Measurements from ENCODE around the gene CDYL.
A peak's percentile ranks its signal among the peaks of the same experiment; 100 is the strongest.

The CDYL gene, protein sequence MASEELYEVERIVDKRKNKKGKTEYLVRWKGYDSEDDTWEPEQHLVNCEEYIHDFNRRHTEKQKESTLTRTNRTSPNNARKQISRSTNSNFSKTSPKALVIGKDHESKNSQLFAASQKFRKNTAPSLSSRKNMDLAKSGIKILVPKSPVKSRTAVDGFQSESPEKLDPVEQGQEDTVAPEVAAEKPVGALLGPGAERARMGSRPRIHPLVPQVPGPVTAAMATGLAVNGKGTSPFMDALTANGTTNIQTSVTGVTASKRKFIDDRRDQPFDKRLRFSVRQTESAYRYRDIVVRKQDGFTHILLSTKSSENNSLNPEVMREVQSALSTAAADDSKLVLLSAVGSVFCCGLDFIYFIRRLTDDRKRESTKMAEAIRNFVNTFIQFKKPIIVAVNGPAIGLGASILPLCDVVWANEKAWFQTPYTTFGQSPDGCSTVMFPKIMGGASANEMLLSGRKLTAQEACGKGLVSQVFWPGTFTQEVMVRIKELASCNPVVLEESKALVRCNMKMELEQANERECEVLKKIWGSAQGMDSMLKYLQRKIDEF

DNA sequence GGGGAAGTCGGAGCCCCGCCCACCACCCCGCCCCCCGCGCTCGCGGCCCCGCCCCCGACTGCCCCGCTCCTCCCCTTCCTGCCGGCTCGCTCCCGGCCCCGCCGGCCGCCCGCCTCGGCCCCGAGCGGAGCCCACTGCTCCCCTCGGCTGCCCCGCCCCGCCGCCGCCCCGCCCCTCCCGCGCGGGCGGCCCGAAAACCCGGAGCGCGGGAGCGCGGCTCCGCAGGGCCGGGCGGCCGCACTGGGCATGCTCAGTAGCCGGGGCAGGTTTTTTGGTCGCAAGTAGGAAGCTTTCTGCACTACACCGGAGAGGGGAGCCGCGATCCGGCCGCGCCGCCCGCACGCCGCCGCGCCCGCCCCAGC is at the start of gene CDYL:
Gene CDYL, plus strand, starts transcription at position 274 of the 362 bp plus-strand sequence. CDS start 380 bp downstream, outside the sequence.
- Histone ChIP-seq H3K36me3 (ENCODE audit: control insufficient read depth in 1 of 2, insufficient read depth in 2 of 2, low read length in 2 of 2) (no peaks in the 10 kb centered on the region), H3K9ac (ENCODE audit: low read depth in 1 of 2, low read length in 2 of 2) (peak within 1 kb of the TSS; percentile 40 to 60), H3K27me3 (ENCODE audit: control insufficient read depth in 1 of 2, insufficient read depth in 2 of 2, low read length in 2 of 2) (no peaks in the 10 kb centered on the region), H3K4me3 (ENCODE audit: low read depth in 1 of 2, low read length in 2 of 2) (peak within 1 kb of the TSS; percentile 76 to 78), H3K4me1 (ENCODE audit: control insufficient read depth in 1 of 2, insufficient read depth in 2 of 2, low read length in 2 of 2) (peaks cover 17 to 18% of the 10 kb centered on the region in 2 donors), H3K27ac (ENCODE audit: low read depth, low read length) (peak within 1 kb of the TSS; percentile 79), H3K9me3 (ENCODE audit: control insufficient read depth in 1 of 2, low read length in 2 of 2) (peaks cover 0 to 4% of the 10 kb centered on the region in 2 donors)

DNA sequence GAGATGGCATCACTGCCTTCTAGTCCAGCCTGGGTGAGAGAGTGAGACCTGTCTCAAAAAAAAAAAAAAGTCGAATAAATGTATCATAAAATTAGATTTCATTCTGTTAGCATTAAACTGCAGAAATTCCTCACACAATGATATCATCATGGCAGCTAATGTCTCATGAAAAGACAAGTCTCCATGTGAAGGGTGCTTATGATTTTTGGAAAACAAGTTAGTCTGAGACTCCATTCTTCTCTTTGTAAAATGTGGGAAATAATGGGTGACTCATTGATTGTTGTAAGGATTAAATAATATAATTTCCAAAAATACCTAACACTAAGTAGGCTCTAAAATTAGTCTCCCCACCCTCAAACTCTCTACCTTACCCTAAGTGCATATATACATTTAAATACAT is 49.6 kb upstream of the CDYL start:
- peaks cover 21% of the 10 kb centered on the region in 2 donors for H3K4me1 ChIP-seq (ENCODE audit: control insufficient read depth in 1 of 2, insufficient read depth in 2 of 2, low read length in 2 of 2)
- H3K4me3 ChIP-seq (ENCODE audit: low read depth in 1 of 2, low read length in 2 of 2), result no peak overlapping the region
- H3K27me3 ChIP-seq (ENCODE audit: control insufficient read depth in 1 of 2, insufficient read depth in 2 of 2, low read length in 2 of 2), result no peaks in the 10 kb centered on the region
- H3K9me3 ChIP-seq (ENCODE audit: control insufficient read depth in 1 of 2, low read length in 2 of 2), result no peaks in the 10 kb centered on the region
- H3K27ac ChIP-seq (ENCODE audit: low read depth, low read length), result no peak overlapping the region
- no peak overlapping the region for H3K9ac ChIP-seq (ENCODE audit: low read depth in 1 of 2, low read length in 2 of 2)
- no peaks in the 10 kb centered on the region for H3K36me3 ChIP-seq (ENCODE audit: control insufficient read depth in 1 of 2, insufficient read depth in 2 of 2, low read length in 2 of 2)

DNA sequence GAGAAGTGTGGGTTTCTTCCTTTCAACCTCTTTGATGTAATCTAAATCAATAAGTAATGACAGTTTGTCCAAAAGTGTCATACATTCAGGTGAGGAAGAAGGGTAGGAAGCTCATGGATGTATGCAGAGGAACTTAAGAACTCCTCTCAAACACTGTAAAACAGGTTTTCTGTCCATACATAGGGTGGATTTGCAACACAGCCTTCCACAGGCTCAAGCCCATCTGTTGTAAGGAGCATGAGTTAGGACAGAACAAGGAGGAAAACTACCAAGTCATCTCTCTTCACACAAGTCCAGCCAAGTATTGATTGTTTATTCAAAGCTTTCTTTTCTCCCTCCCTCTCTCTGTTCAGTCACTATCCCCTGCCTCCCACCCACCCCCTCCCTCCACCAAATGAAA is 49.0 kb upstream of the CDYL start:
- Histone ChIP-seq H3K27ac (ENCODE audit: low read depth, low read length) (no peak overlapping the region), H3K36me3 (ENCODE audit: control insufficient read depth in 1 of 2, insufficient read depth in 2 of 2, low read length in 2 of 2) (no peaks in the 10 kb centered on the region), H3K27me3 (ENCODE audit: control insufficient read depth in 1 of 2, insufficient read depth in 2 of 2, low read length in 2 of 2) (no peaks in the 10 kb centered on the region), H3K9ac (ENCODE audit: low read depth in 1 of 2, low read length in 2 of 2) (no peak overlapping the region), H3K4me3 (ENCODE audit: low read depth in 1 of 2, low read length in 2 of 2) (no peak overlapping the region), H3K9me3 (ENCODE audit: control insufficient read depth in 1 of 2, low read length in 2 of 2) (no peaks in the 10 kb centered on the region), H3K4me1 (ENCODE audit: control insufficient read depth in 1 of 2, insufficient read depth in 2 of 2, low read length in 2 of 2) (peaks cover 21% of the 10 kb centered on the region in 2 donors)

- no peak overlapping the region for H3K9ac ChIP-seq (ENCODE audit: low read depth in 1 of 2, low read length in 2 of 2)
- H3K4me1 ChIP-seq (ENCODE audit: control insufficient read depth in 1 of 2, insufficient read depth in 2 of 2, low read length in 2 of 2), result peaks cover 23 to 24% of the 10 kb centered on the region in 2 donors
- no peaks in the 10 kb centered on the region for H3K9me3 ChIP-seq (ENCODE audit: control insufficient read depth in 1 of 2, low read length in 2 of 2)
- H3K36me3 ChIP-seq (ENCODE audit: control insufficient read depth in 1 of 2, insufficient read depth in 2 of 2, low read length in 2 of 2), result no peaks in the 10 kb centered on the region
- peaks cover 0 to under 1% of the 10 kb centered on the region in 2 donors for H3K27me3 ChIP-seq (ENCODE audit: control insufficient read depth in 1 of 2, insufficient read depth in 2 of 2, low read length in 2 of 2)
- peak overlapping the region; percentile 37 to 41 for H3K4me3 ChIP-seq (ENCODE audit: low read depth in 1 of 2, low read length in 2 of 2)
- no peak overlapping the region for H3K27ac ChIP-seq (ENCODE audit: low read depth, low read length)
These were observed 48.4 kb upstream of the CDYL start for GRCh38 chr6:4727671-4728435.

- Histone ChIP-seq H3K36me3 (ENCODE audit: control insufficient read depth in 1 of 2, insufficient read depth in 2 of 2, low read length in 2 of 2) (no peaks in the 10 kb centered on the region), H3K9me3 (ENCODE audit: control insufficient read depth in 1 of 2, low read length in 2 of 2) (no peaks in the 10 kb centered on the region), H3K27me3 (ENCODE audit: control insufficient read depth in 1 of 2, insufficient read depth in 2 of 2, low read length in 2 of 2) (peaks cover 0 to 3% of the 10 kb centered on the region in 2 donors), H3K4me1 (ENCODE audit: control insufficient read depth in 1 of 2, insufficient read depth in 2 of 2, low read length in 2 of 2) (peaks cover 25 to 29% of the 10 kb centered on the region in 2 donors), H3K27ac (ENCODE audit: low read depth, low read length) (no peak overlapping the region), H3K4me3 (ENCODE audit: low read depth in 1 of 2, low read length in 2 of 2) (peak overlapping the region in 1 of 2 donors; percentile 19), H3K9ac (ENCODE audit: low read depth in 1 of 2, low read length in 2 of 2) (no peak overlapping the region)
These were observed 47.8 kb upstream of the CDYL start for GRCh38 chr6:4728436-4728769.

- Histone ChIP-seq H3K9ac (ENCODE audit: low read depth in 1 of 2, low read length in 2 of 2) (no peak overlapping the region), H3K4me1 (ENCODE audit: control insufficient read depth in 1 of 2, insufficient read depth in 2 of 2, low read length in 2 of 2) (peaks cover 25 to 30% of the 10 kb centered on the region in 2 donors), H3K27ac (ENCODE audit: low read depth, low read length) (no peak overlapping the region), H3K9me3 (ENCODE audit: control insufficient read depth in 1 of 2, low read length in 2 of 2) (no peaks in the 10 kb centered on the region), H3K27me3 (ENCODE audit: control insufficient read depth in 1 of 2, insufficient read depth in 2 of 2, low read length in 2 of 2) (peaks cover 0 to 3% of the 10 kb centered on the region in 2 donors), H3K36me3 (ENCODE audit: control insufficient read depth in 1 of 2, insufficient read depth in 2 of 2, low read length in 2 of 2) (no peaks in the 10 kb centered on the region), H3K4me3 (ENCODE audit: low read depth in 1 of 2, low read length in 2 of 2) (no peak overlapping the region)
These were observed 47.3 kb upstream of the CDYL start for GRCh38 chr6:4728926-4729325.

DNA sequence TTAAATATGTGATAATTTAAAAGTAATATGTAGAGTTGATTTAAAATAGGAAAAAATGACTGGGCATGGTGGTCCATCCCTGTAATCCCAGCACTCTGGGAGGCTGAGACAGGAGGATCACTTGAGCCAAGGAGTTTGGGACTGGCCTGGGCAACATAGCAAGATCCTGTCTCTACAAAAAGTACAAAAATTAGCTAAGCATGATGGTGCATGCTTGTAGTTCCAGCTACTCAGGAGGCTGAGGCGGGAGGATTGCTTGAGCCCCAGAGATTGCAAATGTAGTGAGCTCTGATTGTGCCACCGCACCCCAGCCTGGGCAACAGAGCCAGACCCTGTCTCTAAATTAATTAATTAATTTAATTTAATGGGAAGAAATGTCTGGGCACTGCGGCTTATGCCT is 44.2 kb upstream of the CDYL start:
- Histone ChIP-seq H3K9ac (ENCODE audit: low read depth in 1 of 2, low read length in 2 of 2) (no peak overlapping the region), H3K9me3 (ENCODE audit: control insufficient read depth in 1 of 2, low read length in 2 of 2) (no peaks in the 10 kb centered on the region), H3K36me3 (ENCODE audit: control insufficient read depth in 1 of 2, insufficient read depth in 2 of 2, low read length in 2 of 2) (no peaks in the 10 kb centered on the region)

DNA sequence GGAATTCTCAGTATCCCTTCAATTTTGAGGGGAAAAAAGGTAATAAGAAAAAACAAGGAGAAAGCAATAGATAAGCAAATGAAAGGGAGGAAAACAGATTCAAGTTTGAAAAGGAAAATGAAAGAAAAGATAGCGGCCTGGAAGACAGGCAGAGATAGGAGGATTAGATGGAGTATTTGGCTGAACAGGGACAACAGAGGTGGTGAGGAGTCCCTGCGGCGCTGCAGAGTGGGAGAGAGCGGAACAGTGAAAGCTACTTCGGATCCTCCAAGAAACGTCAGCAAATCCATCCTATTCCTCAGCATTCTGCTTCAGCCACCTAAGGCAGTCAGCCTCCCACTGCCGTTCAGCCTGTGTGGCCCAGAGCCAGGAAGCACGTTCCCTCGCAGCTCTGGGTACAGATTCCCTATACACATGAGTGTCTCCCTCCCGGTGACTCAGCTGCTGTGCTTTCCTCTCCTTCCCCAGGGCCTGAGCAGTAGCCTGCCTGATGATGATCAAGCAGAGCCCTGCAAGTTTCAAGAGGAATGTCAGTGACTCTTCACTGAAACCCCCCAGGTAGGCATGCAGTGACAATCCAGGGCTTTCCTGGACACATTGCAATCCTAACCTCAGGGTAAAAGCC is 43.4 kb upstream of the CDYL start:
- Histone ChIP-seq H3K4me3 (ENCODE audit: low read depth in 1 of 2, low read length in 2 of 2) (peak overlapping the region; percentile 65 to 69), H3K9ac (ENCODE audit: low read depth in 1 of 2, low read length in 2 of 2) (peak overlapping the region in 1 of 2 donors; percentile 54)

More for the DNA sequence above, 44.2 kb upstream of the CDYL start:
- Histone ChIP-seq H3K4me1 (ENCODE audit: control insufficient read depth in 1 of 2, insufficient read depth in 2 of 2, low read length in 2 of 2) (peaks cover 23 to 29% of the 10 kb centered on the region in 2 donors), H3K27me3 (ENCODE audit: control insufficient read depth in 1 of 2, insufficient read depth in 2 of 2, low read length in 2 of 2) (peaks cover 0 to 3% of the 10 kb centered on the region in 2 donors), H3K27ac (ENCODE audit: low read depth, low read length) (no peak overlapping the region), H3K4me3 (ENCODE audit: low read depth in 1 of 2, low read length in 2 of 2) (no peak overlapping the region)

GRCh38 chr6:4736371-4736873 is 39.8 kb upstream of the CDYL start:
- Histone ChIP-seq H3K27me3 (ENCODE audit: control insufficient read depth in 1 of 2, insufficient read depth in 2 of 2, low read length in 2 of 2) (peaks cover 0 to 3% of the 10 kb centered on the region in 2 donors), H3K4me1 (ENCODE audit: control insufficient read depth in 1 of 2, insufficient read depth in 2 of 2, low read length in 2 of 2) (peaks cover 3 to 9% of the 10 kb centered on the region in 2 donors), H3K9me3 (ENCODE audit: control insufficient read depth in 1 of 2, low read length in 2 of 2) (no peaks in the 10 kb centered on the region), H3K9ac (ENCODE audit: low read depth in 1 of 2, low read length in 2 of 2) (no peak overlapping the region), H3K27ac (ENCODE audit: low read depth, low read length) (no peak overlapping the region), H3K36me3 (ENCODE audit: control insufficient read depth in 1 of 2, insufficient read depth in 2 of 2, low read length in 2 of 2) (no peaks in the 10 kb centered on the region), H3K4me3 (ENCODE audit: low read depth in 1 of 2, low read length in 2 of 2) (no peak overlapping the region)

More for the DNA sequence above, 43.4 kb upstream of the CDYL start:
- H3K4me1 ChIP-seq (ENCODE audit: control insufficient read depth in 1 of 2, insufficient read depth in 2 of 2, low read length in 2 of 2), result peaks cover 17 to 22% of the 10 kb centered on the region in 2 donors
- no peaks in the 10 kb centered on the region for H3K9me3 ChIP-seq (ENCODE audit: control insufficient read depth in 1 of 2, low read length in 2 of 2)
- no peaks in the 10 kb centered on the region for H3K36me3 ChIP-seq (ENCODE audit: control insufficient read depth in 1 of 2, insufficient read depth in 2 of 2, low read length in 2 of 2)
- H3K27ac ChIP-seq (ENCODE audit: low read depth, low read length), result no peak overlapping the region
- peaks cover 0 to 3% of the 10 kb centered on the region in 2 donors for H3K27me3 ChIP-seq (ENCODE audit: control insufficient read depth in 1 of 2, insufficient read depth in 2 of 2, low read length in 2 of 2)
